ENCODE measurements around the gene ZNF57. TPM values are rescaled to one million over a fixed set of nuclear protein-coding genes. Genes with fewer than 3 reads are reported as not detected.

ZNF57 gene
- total and polyA plus RNA-seq, 9 of the 15 experiments (the other 6 are each of a cell fraction or from before 2014, with no cell fraction given) = 3.9 to 13.5 (median 7.8) TPM

DNA sequence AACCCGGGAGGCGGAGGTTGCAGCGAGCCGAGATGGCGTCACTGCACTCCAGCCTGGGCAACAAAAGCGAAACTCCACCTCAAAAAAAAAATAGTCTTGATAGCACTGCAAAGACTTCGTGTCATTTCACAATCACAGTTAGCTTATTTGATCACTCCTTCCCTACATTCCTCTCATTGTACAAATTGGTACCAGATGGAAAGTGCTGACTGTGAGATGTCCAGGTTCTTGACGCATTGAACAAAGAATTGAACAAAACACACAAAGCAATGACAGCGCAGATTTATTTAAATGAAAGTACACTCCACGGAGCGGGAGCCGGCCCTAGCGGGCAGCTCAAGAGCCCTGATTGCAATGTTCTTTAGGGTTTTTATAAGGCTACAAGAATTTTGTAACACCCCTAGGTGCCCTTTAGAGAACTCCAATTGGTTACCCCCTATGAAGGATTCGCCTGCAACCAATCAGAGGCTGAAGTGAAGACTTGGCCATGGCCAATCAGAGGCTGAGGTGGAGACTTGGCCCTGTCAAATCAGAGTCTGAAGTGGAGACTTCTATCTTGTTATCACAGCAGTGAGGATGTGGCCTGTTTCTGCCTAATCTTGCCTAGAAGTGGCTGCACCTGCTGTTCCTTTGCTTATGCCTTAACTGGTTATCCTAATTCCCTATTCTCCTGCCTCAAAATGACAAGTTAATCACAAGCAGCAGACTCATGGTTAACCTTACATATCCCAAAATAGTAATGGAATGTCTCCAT, 16.9 kb upstream of the ZNF57 start:
- intact Hi-C loops (cut with micrococcal nuclease) = no loop called here
- Histone ChIP-seq H3K9me3 (replicated peaks; ENCODE audit: control insufficient read depth, insufficient read depth, low read depth, low read length) (peaks cover 5% of the 10 kb centered on the region), H3K9me1 (ENCODE audit: control insufficient read depth, insufficient read depth, low read length) (no peaks in the 10 kb centered on the region), H4K20me1 (replicated peaks; ENCODE audit: control insufficient read depth, insufficient read depth, low read length) (no peaks in the 10 kb centered on the region), H3K4me2 (ENCODE audit: insufficient read depth, low read length) (no peak overlapping the region), H3K27ac (ENCODE audit: extremely low read depth, low read depth, low read length) (no peak overlapping the region), H3K27me3 (ENCODE audit: control insufficient read depth in 2 of 2, insufficient read depth in 2 of 2, low read length in 2 of 2) (no peaks in the 10 kb centered on the region), H3K4me1 (replicated peaks in 1 of 2; ENCODE audit: control insufficient read depth in 2 of 2, insufficient read depth in 2 of 2, low read length in 2 of 2) (peaks cover 5 to 6% of the 10 kb centered on the region in 2 experiments; a peak in 3 of 5 replicates), H3K4me3 (no peak overlapping the region), H3K36me3 (ENCODE audit: control insufficient read depth, insufficient read depth, low read length) (no peaks in the 10 kb centered on the region), H3K9ac (ENCODE audit: insufficient read depth in 1 of 2, low read depth in 2 of 2, low read length in 2 of 2) (no peak overlapping the region), H3K79me2 (ENCODE audit: control insufficient read depth, insufficient read depth, low read length) (no peaks in the 10 kb centered on the region), H2AFZ (ENCODE audit: low read depth, low read length) (no peak overlapping the region)
- ATAC-seq (peak; percentile 87), FAIRE-seq (peak; percentile 35), DNase-seq (ENCODE audit: extremely low read depth in 1 of 4, low spot score in 3 of 4) (peak in 2 of 4 experiments; percentile 39 to 48)
- POLR2A ChIA-PET = interaction anchor here (0.7 to 1.1 kb wide), 2 partner anchors 19 to 688 kb away, joined by 3 read pairs; no protein-coding TSS in a partner anchor
- no TSS peak for BruUV-seq (replicated peaks)
- WGBS (ENCODE audit: insufficient coverage, low coverage, missing lambda C conversion rate) = 24% methylated on average over 14 of the region's 14 CpGs
- in situ Hi-C loops (cut with MboI) = no loop called here
- CTCF ChIA-PET (ENCODE audit: low intra/inter-chr PET ratio) = no interaction called here
- TF ChIP-seq NCOR1 (IDR thresholded peaks at IDR 0.05) (peak; percentile 78), MEIS2 (IDR thresholded peaks at IDR 0.05; ENCODE audit: partially characterized antibody) (peak; percentile 27), NFIC (IDR thresholded peaks at IDR 0.05) (peak; percentile 68), HMG20B (CRISPR knock-in tag; IDR thresholded peaks at IDR 0.05) (no peak), STAT5A (IDR thresholded peaks at IDR 0.05; ENCODE audit: borderline replicate concordance, low read length) (peak; percentile 77), ZNF695 (CRISPR knock-in tag; IDR thresholded peaks at IDR 0.05) (no peak), GATA2 (CRISPR knock-in tag; IDR thresholded peaks at IDR 0.05) (peak; percentile 47), DPF2 (IDR thresholded peaks at IDR 0.05) (peak; percentile 38; the same call in 1 of the 2 replicates), RBM34 (IDR thresholded peaks at IDR 0.05; ENCODE audit: borderline replicate concordance, insufficient read depth, low read length) (no peak), SRF (CRISPR knock-in tag; IDR thresholded peaks at IDR 0.05) (no peak), FOXK1 (CRISPR knock-in tag; IDR thresholded peaks at IDR 0.05; ENCODE audit: borderline replicate concordance) (no peak), NFYB (IDR thresholded peaks at IDR 0.05; ENCODE audit: extremely low read depth, insufficient read length) (peak; percentile 64), HDAC8 (tag; IDR thresholded peaks at IDR 0.05) (no peak), TAL1 (IDR thresholded peaks at IDR 0.05) (peak; percentile 90), MTA2 (IDR thresholded peaks at IDR 0.05; ENCODE audit: low read depth) (peak; percentile 70), RBM25 (IDR thresholded peaks at IDR 0.05; ENCODE audit: low read depth, low read length, severe bottlenecking) (peak; percentile 66), KLF16 (IDR thresholded peaks at IDR 0.05) (peak; percentile 53), TEAD4 (IDR thresholded peaks at IDR 0.05; ENCODE audit: low read length) (peak; percentile 93), TEAD4 (CRISPR knock-in tag; IDR thresholded peaks at IDR 0.05; ENCODE audit: borderline replicate concordance) (no peak)
- TF ChIP-seq, protein P1, sequence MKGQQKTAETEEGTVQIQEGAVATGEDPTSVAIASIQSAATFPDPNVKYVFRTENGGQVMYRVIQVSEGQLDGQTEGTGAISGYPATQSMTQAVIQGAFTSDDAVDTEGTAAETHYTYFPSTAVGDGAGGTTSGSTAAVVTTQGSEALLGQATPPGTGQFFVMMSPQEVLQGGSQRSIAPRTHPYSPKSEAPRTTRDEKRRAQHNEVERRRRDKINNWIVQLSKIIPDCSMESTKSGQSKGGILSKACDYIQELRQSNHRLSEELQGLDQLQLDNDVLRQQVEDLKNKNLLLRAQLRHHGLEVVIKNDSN (CRISPR knock-in tag; IDR thresholded peaks at IDR 0.05) = no peak
- TF ChIP-seq, protein P2, sequence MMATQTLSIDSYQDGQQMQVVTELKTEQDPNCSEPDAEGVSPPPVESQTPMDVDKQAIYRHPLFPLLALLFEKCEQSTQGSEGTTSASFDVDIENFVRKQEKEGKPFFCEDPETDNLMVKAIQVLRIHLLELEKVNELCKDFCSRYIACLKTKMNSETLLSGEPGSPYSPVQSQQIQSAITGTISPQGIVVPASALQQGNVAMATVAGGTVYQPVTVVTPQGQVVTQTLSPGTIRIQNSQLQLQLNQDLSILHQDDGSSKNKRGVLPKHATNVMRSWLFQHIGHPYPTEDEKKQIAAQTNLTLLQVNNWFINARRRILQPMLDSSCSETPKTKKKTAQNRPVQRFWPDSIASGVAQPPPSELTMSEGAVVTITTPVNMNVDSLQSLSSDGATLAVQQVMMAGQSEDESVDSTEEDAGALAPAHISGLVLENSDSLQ (IDR thresholded peaks at IDR 0.05) = peak; percentile 86
- TF ChIP-seq, protein P3, sequence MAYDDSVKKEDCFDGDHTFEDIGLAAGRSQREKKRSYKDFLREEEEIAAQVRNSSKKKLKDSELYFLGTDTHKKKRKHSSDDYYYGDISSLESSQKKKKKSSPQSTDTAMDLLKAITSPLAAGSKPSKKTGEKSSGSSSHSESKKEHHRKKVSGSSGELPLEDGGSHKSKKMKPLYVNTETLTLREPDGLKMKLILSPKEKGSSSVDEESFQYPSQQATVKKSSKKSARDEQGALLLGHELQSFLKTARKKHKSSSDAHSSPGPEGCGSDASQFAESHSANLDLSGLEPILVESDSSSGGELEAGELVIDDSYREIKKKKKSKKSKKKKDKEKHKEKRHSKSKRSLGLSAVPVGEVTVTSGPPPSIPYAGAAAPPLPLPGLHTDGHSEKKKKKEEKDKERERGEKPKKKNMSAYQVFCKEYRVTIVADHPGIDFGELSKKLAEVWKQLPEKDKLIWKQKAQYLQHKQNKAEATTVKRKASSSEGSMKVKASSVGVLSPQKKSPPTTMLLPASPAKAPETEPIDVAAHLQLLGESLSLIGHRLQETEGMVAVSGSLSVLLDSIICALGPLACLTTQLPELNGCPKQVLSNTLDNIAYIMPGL (CRISPR knock-in tag; IDR thresholded peaks at IDR 0.05) = no peak

Measured in K562 (cell line).